ENCODE measurements around the gene FCSK.

Gene FCSK

DNA sequence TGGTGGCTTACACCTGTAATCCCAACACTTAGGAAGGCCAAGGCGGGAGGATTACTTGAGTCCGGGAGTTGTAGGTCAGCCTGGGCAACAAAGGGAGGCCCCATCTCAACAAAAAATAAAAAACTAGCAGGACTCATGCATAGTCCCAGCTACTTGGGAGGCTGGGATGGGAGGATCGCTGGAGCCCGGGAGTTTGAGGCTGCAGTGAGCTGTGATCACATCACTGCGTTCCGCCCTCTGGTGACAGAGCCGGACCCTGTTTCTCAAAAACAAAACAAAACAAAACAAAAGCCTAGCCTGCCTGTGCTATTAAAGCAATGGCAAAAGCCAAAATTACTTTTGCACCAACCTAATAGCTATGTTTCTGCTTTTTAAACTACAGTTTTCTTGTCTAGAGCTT is 1.5 kb downstream of the FCSK start:
- no peak for DNase-seq (ENCODE audit: low read depth)

DNA sequence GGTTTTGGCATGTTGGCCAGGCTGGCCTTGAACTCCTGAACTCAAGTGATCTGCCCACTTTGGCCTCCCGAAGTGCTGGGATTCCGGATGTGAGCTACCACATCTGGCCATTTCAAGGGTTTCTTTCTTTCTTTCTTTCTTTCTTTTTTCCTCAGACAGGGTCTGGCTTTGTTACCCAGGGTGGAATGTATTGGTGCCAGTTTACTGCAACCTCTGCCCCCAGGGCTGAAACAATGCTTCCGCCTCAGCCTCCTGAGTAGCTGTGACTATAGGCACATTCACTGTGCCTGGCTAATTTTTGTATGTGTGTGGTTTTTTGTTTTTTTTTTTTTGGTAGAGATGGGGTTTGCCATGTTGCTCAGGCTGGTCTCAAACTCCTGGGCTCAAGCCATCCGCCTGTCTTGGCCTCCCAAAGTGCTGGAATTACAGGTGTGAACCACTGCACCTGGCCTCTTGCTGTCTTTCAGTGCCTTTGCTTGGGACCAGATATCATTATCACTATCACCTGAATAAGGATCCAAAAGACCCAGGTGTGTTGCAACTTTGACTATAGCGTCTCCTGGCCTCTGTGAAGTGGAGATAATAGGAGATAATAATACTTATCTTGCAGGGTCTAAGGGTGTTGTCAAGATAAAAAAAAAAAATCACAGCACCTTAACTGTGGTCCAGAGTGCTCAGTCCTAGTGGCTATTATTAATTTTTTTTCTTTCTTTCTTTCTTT is 3.2 kb downstream of the FCSK start:
- no peak for DNase-seq (ENCODE audit: low read depth)

DNA sequence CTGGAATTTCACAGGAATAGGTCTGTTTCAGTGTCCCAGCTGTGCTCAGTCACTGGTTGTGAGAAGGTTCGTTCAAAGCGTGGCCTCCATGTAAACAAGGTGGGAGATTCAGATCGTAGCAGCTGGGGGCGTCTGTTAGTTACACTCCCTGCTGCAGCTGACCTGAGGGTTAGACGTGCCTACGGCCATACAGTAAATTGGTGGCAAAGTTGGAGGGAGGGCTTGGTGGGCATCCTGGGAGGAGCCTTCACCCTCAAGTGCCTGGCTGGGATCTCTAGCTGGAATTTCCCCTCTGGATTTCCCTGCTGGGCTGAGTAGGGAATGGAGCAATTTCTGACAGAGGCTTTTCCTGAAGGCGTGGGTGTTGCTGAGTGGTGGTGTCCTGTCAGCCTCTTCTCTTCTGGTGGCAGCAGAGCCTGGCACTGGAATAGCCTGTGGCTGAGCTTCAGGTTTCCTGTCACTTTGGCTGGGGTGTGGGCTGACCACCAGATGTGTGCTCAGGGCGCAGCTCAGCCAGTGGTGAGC is 6.4 kb downstream of the FCSK start:
- no peak for DNase-seq (ENCODE audit: low read depth)

DNA sequence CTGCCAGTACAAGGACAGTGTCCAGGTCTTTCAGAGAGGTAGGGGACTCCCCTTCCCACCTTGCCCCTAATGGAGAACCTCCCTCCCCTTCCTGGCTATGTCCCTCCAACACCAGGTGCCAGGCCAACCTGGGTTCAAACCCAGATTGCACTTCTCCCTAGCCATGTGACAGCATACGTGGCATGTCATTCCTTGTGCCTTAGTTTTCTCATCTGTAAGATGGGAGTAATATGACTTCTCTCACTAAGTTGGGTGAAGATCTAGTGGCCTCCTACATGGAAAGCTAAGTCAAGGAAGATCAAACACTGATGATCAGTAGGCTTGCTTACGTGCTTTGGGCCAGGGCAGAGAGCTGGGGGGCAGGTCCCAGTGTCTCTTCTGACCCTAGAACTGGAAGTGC is 8.8 kb downstream of the FCSK start:
- DNase-seq (ENCODE audit: low read depth) = no peak

DNA sequence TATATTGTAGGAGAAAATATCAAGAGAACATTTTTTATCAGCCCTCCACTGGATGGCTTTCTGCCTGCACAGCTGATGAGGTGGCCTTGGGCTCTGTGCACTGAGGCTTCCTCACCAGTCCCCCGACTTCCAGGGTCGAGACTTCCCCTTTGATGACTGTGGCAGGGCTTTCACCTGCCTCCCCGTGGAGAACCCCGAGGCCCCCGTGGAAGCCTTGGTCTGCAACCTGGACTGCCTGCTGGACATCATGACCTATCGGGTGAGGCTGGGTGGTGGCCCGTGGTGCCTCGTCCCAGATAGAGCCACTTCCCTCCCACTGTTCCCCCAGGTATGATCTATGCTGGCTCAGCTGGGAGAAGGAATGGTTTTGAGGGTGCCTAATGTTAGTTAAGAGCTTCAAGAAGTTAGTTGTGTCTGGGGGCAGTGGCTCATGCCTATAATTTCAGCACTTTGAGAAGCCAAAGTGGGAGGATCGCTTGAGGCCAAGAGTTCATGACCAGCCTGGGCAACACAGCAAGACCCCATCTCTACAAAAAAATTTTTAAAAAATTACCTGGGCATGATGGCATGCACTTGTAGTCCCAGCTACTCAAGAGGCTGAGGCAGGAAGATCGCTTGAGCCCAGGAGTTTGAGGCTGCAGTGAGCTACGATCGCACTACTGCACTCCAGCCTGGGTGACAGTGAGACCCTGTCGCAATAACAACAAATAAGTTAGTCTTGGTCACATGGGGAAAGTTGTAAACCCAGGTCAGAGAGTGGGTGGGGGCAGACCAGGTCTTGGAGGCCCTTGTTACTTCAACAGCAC is 11.8 kb downstream of the FCSK start:
- DNase-seq (ENCODE audit: low read depth) = no peak

DNA sequence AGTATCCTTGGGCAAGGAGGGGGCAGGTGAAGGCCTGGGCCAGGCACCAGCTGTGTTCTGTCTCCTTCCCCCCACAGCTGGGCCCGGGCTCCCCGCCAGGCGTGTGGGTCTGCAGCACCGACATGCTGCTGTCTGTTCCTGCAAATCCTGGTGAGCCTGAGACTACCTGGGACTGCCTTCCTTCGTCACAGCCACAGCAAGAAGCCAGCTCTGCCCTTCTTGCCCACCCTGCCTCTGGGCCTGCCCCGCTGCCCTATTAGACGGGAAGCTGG is 12.3 kb downstream of the FCSK start:
- DNase-seq (ENCODE audit: low read depth) = no peak

DNA sequence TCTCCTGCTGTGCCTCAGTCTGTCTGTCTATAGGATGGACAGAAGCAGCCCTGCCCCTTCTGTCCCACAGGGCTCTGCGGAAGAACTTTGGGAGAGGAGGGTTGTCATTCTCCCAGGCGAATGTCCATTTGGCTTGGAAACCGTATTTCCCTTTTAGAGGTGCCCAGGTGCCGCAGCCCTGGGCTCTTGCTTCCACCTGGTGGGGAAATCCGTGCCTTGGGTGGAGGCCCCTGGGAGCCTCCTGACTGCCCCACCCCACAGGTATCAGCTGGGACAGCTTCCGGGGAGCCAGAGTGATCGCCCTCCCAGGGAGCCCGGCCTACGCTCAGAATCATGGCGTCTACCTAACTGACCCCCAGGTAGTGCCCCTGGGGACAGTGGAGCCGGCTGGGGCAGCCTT is 12.7 kb downstream of the FCSK start:
- DNase-seq (ENCODE audit: low read depth) = no peak

DNA sequence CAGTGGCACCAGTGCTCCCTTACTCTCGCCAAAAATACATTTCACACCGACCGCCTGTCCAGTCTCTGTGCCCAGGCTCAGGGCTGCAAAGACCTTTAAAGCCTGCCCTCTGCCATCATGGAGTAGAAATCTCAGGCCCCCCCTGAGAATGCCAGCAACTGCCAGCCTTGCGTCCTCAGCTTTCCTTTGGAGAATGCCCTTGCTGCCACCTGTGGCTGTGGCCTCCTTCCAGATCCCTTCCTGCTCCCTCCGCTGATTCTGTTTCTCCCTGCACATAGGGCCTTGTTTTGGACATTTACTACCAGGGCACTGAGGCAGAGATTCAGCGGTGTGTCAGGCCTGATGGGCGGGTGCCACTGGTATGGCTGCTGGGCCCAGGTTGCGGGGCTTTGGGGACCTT is 13.2 kb downstream of the FCSK start:
- no peak for DNase-seq (ENCODE audit: low read depth)

DNA sequence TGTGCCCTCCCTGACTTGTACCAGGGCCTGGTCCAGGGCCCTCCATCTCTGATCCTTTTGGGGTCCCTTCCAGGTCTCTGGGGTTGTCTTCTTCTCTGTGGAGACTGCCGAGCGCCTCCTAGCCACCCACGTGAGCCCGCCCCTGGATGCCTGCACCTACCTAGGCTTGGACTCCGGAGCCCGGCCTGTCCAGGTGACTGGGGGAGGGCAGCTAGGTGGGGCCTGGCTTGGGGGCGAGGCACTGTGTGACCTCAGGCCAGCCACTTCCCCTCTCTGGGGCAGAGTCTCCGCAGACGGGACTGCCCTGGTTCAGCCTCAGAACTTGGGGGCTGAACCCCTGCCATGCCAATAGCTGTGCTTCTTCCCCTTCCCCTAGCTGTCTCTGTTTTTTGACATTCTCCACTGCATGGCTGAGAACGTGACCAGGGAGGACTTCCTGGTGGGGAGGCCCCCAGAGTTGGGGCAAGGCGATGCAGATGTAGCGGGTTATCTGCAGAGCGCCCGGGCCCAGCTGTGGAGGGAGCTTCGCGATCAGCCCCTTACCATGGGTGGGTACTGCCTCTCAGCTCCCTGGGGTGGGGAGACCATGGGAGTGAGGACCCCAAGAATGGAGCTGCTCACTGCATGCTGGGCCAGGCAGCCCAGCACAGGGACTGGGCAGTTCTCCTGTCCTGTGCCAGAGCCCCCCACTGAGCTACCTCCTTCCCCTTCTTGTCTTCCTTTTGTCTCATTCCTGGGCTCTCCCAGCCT is 14.6 kb downstream of the FCSK start:
- DNase-seq (ENCODE audit: low read depth) = no peak

DNA sequence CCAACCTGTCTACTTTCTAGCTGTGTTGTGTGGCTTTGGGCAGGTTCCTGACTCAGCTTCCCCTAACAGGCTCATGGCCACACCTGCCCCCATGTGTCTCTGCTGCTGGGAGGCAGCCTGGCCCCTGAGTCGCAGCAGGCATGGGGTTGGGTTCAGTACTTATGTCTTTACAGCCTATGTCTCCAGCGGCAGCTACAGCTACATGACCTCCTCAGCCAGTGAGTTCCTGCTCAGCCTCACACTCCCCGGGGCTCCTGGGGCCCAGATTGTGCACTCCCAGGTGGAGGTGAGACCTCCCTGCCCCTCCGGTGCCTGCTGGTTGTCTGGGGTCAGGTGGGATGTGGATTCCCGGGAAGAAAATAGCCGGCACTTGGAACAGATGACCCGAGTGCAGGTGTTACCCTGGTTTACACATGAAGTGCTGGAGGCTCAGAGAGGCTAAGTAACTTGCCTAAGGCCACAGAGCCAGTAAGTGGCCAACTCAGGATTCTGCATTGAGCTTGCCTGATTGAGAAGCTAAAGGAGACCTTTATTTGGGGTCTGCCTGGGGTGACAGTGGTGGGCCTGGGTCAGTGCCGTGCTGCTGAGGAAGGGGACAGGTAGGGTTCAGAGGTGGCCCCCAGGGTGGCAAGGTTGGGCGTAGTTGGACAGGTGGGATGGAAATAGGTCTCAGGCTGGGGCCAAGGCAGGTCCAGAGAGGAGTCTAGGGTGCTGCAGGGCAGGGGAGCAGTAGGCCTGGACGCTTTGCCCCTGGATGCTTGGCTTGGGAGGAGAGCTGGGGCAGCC is 15.9 kb downstream of the FCSK start:
- DNase-seq (ENCODE audit: low read depth) = no peak

DNA sequence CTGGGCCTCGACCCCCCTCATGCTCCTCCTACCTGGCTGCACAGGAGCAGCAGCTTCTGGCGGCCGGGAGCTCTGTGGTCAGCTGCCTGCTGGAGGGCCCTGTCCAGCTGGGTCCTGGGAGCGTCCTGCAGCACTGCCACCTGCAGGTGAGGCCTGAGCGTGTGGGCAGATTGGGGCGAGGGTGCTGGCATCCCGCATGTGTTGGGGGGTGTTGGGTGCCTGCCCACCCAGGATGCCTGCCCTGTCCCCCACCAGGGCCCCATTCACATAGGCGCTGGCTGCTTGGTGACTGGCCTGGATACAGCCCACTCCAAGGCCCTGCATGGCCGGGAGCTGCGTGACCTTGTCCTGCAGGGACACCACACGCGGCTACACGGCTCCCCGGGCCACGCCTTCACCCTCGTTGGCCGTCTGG is 16.5 kb downstream of the FCSK start:
- no peak for DNase-seq (ENCODE audit: low read depth)

DNA sequence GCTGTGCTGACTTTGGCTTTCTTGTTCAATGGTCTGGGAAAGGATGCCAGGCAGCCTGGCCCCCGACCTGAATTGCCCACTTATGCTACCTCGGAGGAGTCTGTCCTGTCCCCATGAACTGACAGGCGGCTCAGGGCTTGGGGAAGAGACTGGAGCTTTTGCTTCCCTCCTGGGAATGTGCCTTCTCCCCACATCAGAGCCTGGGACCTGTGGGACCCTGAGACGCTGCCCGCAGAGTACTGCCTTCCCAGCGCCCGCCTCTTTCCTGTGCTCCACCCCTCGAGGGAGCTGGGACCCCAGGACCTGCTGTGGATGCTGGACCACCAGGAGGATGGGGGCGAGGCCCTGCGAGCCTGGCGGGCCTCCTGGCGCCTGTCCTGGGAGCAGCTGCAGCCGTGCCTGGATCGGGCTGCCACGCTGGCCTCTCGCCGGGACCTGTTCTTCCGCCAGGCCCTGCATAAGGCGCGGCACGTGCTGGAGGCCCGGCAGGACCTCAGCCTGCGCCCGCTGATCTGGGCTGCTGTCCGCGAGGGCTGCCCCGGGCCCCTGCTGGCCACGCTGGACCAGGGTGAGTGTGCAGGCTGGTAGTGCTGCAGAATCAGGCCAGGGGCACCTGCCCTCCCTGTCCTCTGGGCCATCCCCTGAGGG is 18.5 kb downstream of the FCSK start:
- no peak for DNase-seq (ENCODE audit: low read depth)

DNA sequence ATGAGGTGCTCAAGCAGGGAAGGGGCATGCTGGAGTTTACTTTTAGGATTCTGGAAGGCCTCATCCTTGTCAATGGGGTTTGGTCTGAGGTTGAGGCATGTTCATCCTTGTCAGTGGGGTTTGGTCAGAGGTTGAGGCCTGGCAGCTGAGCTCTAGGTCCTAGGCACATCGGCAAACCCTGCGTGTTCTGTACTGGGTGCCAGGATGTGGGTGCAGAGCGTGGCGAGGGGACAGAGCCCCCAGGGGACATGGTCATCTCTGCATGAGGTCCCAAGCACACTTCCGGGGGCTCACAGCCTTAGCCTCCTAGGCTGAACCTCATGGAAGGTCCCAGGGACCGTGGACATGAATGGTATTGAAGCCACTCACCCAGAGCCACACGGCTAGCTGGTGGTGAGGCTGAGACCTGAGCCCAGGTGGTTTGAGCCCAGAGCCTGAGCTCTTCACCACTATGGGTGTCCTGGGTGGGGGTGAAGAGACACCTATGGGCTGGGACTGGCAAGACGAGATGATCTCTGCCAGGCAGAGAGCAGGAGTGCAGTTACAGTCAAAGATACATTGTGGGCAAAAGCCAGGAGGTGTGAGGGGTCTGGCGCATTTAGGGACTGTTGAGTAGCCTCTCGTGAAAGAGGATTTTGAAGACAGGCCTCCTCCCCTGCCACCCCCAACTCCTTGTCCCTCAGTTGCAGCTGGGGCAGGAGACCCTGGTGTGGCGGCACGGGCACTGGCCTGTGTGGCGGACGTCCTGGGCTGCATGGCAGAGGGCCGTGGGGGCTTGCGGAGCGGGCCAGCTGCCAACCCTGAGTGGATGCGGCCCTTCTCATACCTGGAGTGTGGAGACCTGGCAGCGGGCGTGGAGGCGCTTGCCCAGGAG is 19.3 kb downstream of the FCSK start:
- DNase-seq (ENCODE audit: low read depth) = no peak

DNA sequence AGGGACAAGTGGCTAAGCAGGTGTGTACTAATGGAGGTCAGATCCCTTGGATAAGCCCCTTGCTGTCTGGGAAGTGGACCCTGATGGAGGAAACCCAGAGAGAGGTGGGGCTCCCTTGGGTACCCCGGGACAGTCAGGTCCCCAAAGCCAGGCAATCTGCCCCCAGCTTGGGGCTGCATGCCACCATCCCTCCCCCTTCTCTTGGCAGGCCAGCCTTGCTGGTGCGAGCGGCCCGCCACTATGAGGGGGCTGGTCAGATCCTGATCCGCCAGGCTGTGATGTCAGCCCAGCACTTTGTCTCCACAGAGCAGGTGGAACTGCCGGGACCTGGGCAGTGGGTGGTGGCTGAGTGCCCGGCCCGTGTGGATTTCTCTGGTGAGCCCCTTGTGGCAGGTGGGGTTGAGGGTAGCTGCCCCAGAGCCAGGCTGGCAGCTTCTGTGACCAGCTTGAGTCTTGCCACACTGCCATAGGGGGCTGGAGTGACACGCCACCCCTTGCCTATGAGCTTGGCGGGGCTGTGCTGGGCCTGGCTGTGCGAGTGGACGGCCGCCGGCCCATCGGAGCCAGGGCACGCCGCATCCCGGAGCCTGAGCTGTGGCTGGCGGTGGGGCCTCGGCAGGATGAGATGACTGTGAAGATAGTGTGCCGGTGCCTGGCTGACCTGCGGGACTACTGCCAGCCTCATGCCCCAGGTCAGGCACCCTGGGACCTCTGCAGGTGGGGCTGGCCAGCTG is 20.1 kb downstream of the FCSK start:
- DNase-seq (ENCODE audit: low read depth) = no peak

DNA sequence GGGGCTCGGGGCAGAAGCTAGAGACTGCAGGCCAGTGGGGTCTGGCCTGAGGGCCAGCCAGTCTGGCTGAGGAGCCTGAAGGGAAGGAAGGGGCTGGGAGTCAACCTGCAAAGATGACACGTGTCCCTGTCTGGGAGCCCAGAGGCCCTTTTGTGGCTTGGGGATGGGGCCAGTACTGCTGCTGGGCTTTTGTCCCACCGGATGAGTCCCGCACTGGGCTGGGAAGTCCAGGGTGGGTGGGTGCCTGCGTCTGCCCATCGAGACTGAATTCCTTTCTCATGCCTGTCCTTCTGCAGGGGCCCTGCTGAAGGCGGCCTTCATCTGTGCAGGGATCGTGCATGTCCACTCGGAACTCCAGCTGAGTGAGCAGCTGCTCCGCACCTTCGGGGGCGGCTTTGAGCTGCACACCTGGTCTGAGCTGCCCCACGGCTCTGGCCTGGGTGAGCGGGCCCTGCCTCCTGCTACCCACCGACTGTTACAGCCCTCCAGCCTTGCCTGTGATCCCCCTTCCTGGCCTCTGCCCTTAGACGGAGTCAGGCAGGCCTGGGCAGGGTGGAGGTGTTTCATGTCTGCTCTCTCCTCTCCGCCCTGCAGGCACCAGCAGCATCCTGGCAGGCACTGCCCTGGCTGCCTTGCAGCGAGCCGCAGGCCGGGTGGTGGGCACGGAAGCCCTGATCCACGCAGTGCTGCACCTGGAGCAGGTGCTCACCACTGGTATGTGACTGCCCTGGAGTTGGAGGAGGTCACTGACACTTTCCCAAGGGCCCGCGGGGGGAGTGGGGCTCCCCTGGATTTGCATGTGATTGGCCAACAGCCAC is 20.9 kb downstream of the FCSK start:
- no peak for DNase-seq (ENCODE audit: low read depth)

DNA sequence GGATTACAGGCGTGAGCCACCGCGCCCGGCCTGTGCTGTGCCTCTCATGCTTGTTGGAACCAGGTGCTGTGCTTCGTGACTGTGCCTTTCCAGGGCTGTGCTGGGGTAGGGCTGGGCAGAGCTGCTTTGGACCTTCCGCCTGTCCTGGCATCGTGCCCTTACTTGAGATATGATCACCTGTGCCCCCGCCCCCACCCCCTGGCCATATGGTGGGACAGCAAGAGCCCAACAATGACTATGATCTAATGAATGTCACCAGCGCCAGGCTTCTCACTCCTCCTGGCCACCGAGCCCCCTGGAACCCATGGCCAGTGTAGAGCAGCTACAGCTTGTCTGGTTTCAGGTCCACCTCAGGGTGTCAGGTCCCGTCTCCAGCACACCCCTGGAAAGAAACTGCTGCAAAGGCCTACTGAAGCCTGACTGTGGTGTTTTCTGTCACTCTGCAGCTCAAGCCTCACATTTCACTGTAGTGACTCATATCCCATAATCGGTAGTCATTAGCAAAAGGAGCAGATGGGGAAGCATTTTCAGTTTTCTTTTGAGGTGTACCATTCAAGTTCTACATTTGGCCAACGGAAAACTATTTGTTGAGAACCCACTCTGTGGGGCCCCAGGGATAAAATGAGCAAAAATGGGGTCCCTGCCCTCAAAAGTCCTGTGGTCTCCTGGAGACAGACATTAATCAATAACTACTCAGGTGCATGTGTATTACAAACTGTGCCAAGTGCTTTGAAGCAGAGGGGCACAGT is 22.1 kb downstream of the FCSK start:
- DNase-seq (ENCODE audit: low read depth) = no peak

DNA sequence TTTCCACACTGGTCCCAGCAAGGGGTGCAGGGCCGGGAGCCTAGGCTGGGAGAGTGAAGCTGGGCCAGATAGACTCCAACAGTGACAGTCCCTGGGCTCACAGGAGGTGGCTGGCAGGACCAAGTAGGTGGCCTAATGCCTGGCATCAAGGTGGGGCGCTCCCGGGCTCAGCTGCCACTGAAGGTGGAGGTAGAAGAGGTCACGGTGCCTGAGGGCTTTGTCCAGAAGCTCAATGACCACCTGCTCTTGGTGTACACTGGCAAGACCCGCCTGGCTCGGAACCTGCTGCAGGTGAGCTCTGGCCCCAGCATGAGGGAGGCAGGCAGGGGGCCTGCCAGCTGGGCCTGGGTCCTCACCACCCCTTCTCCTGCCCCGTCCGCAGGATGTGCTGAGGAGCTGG is 23.8 kb downstream of the FCSK start:
- DNase-seq (ENCODE audit: low read depth) = no peak

DNA sequence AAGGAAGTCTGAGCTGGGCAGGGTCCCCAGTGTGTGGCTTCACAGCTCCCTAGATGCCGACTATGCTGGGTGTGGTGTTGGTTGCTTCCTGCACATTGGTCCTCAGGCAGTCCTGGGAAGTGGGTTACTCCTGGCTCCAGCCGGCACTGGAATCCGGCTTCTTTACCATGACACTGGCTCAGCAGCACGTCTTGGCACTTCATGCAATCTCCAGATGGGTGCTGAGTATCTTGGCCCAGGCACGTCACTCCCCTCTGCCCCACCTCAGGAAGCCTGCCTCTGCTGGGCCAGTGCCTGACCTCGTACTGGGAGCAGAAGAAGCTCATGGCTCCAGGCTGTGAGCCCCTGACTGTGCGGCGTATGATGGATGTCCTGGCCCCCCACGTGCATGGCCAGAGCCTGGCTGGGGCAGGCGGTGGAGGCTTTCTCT is 24.5 kb downstream of the FCSK start:
- DNase-seq (ENCODE audit: low read depth) = no peak

Measured in T follicular helper cell (primary cell).